ENCODE results near the gene UCP3.

UCP3 gene

DNA sequence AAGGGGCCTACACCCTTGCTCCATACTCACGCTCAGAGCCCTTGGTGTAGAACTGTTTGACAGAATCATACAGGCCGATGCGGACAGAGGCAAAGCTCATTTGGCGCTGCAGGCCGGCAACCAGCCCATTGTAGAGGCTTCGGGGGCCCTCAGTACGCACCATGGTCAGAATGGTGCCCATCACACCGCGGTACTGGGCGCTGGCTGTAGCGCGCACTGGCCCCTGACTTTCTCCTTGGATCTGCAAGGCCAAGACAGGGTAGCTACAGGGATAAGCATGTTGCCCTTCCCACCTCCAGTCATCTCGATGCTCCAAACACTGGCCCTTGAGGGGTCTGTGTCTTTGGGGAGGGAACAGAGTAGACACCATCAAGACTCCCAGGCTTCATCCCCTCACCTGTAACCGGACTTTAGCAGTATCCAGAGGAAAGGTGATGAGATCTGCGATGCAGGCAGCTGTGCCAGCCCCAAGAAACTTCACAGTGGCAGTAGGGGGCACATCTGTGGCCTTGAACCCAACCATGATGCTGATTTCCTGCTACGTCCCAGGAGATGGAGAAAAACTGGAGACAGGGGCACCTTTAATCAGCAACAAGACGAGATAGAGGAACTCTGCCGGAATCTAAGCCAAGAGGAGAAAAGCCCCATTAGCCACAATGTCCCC lies 30.9 kb downstream of the UCP3 start:
- no peak for DNase-seq (ENCODE audit: low spot score)

DNA sequence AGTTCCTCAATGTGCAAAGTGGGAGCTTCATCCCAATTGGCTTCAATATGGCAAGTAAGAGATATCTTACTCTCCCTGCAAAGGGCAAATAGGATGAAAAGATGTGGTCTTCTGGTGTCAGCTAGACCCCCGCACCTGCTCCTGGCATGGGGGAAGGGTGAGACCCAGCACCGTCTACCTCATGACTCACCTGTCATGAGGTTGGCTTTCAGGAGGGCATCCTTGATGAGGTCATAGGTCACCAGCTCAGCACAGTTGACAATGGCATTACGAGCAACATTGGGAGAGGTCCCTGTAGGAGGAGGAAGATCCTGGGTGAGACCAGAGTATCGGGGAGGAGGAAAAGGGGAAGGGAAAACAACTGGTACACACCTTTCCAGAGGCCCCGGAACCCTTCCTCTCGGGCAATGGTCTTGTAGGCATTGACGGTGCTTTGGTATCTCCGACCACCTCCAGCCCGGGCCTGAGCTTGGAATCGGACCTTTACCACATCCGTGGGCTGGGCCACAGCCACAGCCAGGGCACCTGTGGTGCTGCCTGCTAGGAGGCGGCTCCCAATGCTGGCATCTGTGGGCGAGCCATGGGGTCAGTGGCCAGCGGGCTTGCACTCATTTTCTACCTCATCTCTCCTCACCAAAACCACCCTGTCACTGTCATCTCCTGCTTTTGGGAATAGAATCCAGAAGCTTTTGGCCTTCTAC lies 32.3 kb downstream of the UCP3 start:
- DNase-seq (ENCODE audit: low spot score): no peak

DNA sequence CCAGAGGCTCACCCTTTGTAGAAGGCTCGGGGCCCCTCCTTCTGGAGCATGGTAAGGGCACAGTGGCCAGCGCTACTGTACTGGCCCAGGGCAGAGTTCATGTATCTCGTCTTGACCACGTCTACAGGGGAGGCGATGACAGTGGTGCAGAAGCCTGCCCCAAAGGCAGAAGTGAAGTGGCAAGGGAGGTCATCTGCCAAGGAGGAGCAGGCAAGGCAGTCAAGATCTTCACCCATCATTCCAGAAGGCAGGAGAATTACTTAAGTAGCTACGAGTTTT lies 33.5 kb downstream of the UCP3 start:
- DNase-seq (ENCODE audit: low spot score): no peak

DNA sequence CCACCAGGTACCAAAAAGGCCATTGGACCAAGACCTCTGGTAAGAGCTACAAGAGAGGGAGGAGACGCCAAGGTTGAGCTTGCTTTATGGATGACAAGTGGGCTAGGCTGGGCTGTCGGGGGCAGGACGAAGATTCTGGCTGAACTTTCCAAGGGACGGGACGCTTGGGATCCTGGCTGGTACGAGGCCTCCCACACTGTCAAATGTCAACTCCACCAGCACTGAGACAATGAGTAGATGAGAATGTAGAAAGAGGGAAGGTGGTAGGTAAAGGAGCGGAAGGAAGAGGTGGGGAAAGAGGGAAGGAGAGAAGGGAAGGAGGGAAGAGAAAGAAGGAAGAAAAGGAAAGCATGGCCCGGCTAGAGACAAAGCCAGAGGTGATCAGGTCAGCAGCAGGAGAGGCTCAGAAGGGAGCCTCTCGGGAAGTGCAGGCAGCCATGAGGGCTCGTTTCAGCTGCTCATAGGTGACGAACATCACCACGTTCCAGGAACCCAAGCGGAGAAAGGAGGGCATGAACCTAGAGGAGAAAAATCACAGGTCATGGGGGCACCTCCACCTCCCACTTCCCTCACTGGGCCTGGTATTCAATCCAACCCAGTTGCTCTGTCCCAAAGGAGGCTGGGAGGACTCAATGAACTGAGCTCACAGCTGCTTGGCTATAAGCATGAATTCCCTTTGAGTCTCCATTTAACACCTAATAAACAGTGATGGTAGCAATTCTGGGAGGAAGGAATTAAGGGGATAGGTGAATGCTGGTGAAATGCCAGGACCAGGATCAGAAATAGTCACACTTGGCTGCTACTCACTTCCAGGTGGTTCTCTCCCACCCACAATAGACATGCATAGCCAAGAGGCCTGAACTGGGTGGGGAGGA lies 34.0 kb downstream of the UCP3 start:
- DNase-seq (ENCODE audit: low spot score): no peak

DNA sequence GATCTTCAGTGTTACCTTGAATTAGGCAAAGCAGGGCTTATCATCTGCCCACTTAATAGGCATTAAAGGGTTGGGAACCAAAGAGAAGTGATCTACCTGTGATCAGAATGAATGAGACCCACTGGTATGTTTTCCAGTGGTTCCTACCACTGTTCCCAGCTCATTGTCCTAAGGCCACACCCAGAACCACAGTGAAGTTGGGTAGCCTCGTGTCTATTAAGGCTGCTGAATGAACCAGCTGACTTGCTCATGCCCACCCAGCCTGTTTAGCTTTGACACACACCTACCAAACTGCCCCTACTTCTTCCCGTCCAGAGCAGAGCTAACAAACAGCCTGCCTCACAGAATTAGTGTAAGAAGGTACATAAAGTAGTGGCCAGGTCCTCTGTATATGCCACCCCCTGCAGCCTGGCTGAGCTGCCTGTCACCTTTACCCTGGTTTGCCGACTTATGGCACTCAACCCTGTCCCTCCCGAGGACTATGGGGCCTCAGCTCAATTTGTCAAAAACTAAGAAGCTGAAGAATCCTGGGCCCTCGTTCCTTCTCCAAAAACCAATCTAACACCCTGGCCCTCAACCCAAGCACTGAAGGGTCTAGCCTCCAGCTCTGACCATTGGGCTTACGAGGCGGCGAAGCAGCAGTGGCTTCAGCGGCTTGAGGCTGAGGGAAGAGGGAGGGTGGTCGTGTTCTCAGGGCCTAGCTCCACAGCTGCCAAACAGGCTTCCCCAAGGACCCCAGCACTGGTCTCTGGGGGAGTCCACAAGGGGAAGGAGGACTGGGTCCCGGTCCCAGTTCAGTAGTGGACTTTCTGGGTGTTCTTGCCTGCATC lies 36.0 kb downstream of the UCP3 start:
- no peak for DNase-seq (ENCODE audit: low spot score)

DNA sequence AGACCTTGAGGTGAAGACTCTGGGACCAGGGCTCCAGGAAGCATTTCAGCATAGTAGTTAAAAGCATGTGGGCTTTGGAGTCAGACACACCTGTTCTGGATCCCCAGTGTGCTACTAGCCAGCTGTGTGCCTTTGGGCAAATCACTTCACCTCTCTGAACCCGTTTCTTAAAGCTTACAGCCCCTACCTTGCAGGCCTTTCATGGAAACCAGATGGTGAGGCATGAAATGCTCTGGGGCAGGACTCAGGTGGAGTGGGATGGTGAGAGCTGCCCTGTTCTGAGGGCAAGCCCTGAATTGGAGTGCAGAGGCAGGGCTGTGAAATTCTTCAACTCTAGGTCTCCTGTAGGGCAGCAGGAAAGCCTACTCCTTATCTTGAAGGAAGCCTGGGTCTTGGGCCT lies 36.7 kb downstream of the UCP3 start:
- DNase-seq (ENCODE audit: low spot score): no peak

DNA sequence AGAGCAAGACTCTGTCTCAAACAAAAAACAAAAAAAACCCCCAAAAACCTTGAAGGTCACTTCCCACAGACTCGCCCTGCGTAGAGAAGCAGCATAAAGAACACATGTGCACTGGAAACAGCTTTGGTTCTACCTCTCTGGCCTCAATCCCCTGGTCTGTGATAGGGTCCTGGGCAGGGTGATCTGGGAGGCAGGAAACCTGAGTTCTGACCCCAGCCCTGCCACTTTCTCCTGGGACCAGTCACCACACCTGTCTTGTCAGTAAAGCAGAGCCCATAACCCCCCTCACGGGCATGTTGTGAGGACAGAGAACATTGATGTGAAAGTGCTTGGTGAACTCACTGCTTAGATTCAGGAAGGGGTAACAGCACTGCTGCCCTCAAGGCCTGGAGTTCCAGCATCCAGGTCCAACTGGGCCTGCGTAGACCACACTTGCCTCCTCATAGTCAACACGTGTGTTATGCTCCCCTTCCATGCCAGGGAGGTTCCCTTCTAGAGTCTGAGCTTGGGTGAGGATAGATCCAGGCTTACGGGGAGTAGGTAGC lies 37.6 kb downstream of the UCP3 start:
- no peak for DNase-seq (ENCODE audit: low spot score)

DNA sequence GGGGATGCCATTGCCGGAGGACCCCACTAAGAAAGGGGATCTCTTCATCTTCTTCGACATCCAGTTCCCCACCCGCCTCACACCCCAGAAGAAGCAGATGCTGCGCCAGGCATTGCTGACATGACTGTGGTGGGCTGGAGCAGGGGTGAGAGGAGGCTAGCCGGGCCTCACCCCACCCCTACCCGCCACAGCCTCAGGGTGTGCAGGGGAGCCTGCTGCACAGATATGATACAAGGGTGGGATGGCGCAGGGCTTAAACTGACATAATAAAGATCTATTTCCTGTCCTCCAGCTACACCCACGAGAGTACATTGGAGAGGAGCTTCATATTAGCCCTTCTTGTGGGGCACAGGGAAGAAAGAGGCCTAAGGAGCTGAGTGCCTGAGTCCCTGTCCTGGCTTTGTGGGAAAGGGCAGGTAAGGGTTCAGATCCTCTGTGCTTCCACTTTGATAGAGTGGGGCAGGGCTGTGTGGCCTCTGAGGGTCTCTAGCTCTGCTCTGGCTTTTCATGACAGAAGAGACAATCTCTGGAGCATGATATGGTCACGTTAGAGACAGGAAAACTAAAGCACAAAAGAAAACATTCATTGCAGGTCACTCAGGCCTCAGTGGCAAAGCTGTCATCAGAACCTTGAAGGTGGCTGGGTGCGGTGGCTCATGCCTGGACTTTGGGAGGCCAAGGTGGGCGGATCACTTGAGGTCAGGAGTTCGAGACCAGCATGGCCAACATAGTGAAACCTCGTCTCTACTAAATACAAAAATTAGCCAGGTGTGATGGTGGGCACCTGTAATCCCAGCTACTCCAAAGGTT lies 38.7 kb downstream of the UCP3 start:
- no peak for DNase-seq (ENCODE audit: low spot score)

DNA sequence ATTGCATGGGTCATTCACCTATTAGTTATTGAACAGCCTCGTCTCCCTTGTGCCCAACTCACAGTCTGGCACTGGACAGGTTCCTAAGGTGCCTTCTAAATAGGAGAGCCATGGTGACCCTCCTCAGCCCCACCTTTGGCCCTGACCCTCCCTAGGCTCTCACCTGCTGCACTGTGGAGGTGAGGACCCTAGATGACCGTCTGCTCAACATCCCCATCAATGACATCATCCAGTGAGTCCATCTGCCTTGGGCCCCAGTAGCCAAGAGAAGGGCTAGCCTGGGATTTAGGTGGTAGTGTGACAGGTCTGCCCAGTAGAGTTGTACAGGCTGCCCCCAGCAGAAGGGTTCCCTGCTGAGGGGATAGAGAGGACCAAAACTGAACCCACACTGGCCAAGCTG lies 39.8 kb downstream of the UCP3 start:
- no peak for DNase-seq (ENCODE audit: low spot score)

DNA sequence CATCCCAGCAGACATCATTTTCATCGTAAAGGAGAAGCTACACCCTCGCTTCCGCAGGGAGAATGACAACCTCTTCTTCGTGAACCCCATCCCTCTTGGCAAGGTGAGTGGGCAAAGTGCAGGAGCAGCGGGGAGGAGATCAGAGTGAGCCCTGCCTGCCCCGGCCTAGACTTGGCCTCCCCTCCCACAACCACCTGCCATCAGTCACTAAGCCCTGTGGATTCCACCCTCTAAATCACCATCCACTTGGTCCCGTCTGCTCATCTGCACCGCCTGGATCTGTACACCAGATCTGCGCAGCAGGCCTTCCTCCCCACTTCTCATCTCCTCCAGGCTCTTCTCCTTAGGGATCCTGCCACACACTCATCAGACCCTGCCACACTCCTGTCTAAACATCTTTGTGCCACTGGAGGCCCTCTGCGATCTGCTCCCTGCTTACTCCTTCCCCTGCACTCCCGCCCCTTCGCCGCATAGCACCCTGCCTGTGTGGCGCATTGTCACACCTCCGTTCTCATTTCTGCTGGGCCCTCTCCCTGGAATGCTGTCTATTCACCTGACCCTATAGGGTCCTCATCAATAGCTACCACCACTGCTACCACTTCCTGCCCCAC lies 40.4 kb downstream of the UCP3 start:
- DNase-seq (ENCODE audit: low spot score): no peak

DNA sequence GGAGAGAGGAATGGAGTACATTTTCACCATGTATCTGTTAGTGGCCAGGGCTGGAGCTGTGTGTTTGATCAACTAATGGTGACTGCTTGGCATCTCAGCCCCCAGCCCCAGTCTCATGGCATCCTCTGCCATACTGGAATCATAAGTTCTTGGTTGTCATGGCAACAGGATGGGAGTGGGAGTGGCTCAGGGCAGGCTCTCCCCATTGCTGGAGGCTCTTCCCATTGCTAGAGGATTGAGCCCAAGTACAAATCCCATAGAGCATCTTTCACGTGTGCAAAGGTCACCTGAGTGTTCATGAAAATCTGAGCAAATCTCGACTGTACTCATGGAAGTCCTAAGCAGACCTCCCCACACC lies 43.1 kb downstream of the UCP3 start:
- no peak for DNase-seq (ENCODE audit: low spot score)

DNA sequence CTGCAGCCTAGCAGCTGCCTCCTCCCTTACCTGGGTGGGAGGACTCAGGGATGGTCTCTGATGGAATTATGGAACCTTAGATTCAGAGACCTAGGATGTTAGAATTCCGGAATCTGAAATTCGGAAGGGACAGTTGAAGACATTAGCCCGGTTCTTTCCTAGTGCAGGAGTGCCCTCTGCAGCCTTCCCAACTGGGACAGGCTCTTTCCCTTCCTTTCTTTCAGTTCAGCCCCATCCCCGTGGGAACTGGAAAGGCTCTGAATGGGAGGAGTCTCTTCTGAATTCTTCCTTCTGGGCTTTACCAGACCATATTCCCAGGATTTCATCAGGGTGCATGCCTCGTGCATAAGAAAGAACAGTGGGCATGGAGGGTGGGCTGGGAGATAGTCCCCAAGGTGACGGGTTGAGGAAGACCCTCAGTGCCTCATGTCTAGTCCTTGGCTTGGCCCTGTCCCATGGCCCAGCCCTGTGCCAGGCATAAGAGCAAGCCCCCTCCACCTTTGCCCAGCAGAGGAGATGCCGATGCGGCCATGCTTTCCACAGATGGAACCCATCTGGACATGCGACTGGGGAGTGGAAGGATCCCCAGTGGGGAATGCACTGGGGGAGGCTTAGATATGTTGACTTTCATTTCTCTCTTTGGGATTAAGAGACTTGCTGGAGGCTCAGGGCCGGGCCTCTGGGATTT lies 43.7 kb downstream of the UCP3 start:
- DNase-seq (ENCODE audit: low spot score): peak; percentile 31

DNA sequence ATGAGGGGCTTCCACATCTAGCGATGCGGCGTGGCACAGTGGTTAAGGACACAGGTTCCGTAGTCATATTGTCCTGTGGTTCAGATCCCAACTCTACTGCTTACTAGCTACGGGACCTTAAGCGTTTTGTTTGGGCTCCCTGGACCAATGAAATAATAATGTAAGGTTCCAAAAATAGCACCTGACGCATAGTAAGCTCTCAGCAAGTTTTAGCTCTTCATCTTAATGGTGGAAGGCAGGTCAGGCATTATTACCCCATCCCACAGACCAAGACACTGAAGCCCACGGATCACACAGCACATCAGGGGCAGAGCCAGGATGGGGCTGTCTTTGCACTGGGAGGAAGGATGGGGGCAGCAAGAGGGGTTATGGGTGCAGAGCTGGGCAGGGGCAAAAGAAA lies 45.0 kb downstream of the UCP3 start:
- no peak for DNase-seq (ENCODE audit: low spot score)

DNA sequence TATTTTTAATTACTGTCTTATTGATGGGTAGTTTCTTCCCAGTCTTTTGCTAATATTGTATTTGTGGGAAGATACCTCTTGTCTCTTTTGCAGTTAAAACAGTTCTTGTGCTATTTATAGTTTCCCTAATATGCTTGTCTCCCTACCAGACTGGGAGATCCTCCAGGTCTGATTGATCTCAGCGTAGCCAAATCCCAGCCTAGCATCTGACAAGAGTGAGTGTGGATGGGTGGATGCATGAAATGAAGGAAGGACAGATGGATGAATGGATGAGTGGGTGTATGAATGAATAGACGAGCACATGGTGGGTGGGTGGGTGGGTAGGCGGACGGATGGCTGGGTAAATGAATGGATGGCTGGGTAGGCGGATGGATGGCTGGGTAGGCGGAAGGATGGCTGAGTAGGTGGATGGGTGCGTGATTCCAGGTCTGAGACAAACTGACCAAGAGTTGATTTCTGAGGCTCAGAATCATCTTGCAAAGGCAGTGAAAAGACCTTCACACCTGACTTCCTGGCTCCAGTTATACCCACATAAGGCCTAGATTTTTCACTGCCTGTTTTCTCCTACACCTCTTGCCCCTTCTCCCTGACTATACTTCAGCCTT lies 46.7 kb downstream of the UCP3 start:
- DNase-seq (ENCODE audit: low spot score): no peak

DNA sequence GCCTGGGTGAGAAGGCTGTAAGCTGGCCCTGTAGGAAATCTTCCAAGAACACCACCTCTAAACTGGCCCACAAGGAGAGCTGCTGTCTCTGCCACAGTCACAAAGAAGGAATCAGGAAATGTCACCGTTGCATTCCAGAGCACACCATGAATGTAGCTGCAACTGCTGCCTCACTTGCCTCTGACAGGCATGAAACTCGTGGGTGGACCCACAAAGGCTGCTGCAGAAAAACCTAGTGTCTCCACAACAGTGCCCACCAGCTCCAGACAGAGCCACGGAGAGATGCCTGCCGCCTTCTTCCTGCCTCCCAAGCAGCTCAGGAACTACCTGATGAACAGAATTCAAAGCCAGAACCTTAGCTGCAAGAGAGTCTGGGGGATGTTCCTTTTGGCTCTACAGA lies 47.6 kb downstream of the UCP3 start:
- DNase-seq (ENCODE audit: low spot score): peak; percentile 62

DNA sequence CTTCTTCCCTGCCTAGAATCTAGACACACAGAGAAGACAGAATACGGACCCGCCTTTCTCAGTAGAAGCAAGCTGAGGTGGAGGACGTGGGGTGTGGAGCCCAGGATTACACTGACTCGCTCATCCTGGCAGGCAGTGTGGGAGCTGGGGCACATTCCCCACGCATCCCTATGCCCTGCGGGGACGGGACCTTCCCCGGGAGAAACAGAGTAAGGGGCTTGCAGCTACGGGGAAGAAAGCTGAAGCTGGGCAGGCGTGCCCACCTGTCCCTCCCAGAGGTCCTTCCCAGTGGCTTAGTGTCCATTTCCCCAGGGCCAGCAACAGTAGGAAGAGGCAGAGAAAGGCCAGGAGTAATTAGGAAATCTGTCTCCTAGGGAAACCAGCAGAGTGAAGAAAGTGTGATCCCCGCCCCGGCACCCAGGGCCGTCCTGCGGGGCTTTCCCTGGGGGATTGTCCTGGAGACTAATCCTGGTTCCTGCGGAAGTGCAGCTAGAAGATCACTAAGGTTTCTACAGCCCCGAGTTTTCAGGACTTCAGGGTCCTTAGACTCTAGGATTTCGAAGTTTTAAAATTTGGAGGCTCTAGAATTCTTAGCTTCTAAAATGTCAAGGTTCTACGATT lies 50.3 kb downstream of the UCP3 start:
- no peak for DNase-seq (ENCODE audit: low spot score)

DNA sequence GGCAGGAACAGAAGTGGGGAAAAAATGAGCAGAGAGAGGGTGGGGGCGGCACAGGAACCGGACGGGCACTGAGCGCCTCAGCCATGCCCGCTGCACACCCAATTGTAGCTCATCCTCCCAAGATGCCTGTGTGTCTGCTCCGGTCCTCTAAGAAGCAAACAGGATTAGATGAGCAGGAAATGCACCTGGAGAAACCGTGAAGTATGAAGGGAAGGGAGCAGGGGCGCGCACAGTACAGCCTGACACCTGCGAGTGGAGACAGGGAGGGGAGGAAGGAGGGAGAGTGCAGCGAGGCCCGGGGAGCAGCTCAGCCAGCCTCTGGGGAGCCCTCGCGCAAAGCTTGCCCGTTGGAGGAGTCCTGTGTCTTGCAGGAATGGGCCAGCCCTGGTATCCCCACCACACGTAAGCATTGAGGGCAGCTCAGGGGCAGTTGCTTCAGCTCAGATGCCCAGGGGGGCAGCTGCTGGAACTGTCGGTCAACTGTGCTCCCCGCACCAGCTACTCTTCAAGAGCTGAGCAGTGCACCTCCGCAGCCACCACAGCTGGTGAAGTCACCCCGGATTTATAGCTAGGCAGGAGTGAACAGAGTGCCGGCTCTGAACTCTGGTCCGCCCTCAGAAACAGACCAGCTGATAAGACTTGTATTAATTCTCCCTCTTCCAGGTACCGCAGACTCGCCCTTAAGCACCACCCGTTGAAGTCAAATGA lies 51.1 kb downstream of the UCP3 start:
- DNase-seq (ENCODE audit: low spot score): no peak

DNA sequence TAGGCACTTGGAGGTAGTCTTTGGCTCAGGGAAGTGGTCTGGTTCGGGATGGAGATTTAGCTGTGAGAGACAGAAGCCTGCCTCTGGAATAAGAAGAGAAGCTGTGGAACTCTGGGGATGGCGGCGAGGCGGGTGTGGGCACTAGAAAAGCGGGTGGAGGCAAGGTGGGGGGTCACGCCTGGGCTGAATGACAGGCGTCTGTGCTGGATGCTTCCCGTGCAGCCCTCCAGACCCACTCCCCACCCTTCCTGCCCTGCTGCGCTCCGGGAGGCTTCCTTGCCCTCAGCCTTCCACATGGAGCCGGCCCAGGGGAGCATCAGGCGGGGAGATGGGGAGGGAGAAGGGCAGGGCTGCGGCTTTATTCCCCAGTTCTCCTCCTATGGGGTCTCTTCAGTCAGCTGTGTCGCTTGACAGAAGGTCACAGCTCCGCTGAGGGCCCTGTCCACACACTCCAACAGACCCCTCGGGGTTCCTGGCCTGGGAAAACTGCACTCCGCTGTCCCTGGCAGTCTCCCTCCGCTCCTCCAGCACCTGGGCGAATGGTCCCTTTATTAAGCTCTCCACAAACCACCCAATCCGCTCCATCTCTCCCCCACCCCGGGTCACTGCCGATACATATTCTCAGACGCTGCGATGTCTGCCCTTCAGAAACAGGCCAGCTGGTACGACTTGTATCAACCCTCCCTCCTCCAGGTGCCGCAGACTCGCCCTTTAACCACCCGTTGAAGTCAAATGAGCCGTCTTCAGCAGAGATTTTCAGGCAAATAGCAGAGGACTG lies 51.8 kb downstream of the UCP3 start:
- DNase-seq (ENCODE audit: low spot score): no peak
